HG03103 (cell line): ENCODE measurements around the gene UBE2E2.

ENCODE experiments used
- ATAC-seq: cut with Tn5 transposase; IDR thresholded peaks from one replicate; pipeline ENCODE4 v1.9.1; 2021; ENCODE audit warnings: low read depth; ENCODE audit not compliant: unreplicated experiment

The UBE2E2 gene

DNA sequence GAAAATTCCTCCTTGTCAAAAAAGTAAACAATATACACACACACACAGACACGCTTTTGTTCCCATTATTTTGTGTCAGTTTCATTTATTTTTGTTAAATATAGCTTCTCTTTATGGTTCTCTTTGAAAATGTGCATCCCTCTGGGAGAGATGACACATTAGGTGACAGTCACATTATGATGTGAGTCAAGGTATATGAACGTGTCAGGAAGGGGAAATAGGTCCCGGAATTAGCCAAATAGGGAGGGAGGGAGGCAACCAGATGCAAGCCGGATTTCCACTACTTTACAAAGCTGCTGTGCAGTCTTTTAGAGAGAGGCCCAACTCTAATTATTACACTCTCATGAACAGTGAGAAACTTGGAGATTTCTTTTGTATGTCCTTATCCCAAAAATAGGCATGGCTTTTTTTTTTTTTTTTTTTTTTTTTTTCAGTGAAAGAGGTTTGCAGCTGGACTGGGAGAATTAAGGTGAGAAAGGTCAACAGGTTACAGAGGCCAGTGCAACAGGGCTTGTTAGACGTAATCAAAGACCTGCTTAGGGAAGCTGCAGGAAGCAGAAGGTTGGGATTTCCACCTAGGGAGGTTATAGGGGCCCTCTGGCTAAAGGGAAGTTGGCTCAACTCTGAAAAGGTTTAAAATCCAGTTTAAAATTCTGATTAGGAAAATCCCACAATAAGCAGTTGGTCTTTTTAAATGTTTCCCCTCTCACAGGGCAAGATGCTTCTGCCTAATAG is 362.1 kb downstream of the UBE2E2 start:
- no peak for ATAC-seq

DNA sequence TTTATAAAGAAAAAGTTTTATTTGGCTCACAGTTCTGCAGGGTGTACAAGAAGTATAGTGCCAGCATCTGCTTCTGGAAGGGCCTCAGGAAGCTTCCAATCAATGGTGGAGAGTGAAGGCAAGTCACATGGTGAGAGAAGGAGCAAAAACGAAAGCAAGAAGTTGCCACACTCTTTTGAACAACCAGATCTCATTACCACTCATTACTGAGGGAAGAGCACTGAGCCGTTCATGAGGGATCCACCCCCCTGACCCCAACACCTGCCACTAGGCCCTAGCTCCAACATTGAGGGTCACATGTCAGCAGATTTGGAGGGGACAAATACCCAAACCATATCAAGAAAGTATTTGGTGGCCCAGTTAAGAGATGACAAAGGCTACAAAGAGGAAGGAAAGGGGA is 363.4 kb downstream of the UBE2E2 start:
- no peak for ATAC-seq

DNA sequence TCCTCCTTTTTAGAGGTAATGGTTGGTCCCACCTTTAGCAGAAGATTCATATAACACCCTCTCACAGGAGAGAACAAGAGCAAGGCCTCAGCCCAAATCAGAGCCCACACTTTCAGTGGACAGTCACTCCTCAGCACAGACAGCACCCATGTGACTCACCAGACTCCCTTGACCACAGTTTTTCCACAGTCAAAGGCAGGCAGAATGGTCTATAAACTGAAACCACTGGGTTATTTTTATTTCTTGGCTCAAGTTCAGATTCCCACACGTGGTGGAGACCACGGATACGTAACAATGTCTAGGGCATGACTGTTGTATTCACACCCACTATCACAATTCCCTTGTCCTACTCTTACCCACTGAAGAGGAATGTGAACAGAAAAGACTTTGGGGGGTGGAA is 364.8 kb downstream of the UBE2E2 start:
- ATAC-seq, result no peak

DNA sequence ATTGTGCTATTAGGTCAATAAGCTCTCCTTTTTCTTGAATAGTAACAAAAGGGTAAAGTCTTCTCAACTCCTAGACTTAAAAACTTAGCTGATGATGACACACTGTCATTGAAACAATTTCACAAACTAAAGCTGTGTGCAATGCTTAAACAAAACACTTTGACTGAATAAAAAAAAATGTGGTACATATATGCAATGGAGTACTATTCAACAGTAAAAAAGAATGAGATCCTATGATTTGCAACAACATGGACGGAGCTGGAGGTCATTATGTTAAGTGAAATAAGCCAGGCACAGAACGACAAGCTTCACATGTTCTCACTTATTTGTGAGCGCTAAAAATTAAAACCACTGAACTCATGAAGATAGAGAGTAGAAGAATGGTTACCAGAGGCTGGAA is 370.7 kb downstream of the UBE2E2 start:
- no peak for ATAC-seq

DNA sequence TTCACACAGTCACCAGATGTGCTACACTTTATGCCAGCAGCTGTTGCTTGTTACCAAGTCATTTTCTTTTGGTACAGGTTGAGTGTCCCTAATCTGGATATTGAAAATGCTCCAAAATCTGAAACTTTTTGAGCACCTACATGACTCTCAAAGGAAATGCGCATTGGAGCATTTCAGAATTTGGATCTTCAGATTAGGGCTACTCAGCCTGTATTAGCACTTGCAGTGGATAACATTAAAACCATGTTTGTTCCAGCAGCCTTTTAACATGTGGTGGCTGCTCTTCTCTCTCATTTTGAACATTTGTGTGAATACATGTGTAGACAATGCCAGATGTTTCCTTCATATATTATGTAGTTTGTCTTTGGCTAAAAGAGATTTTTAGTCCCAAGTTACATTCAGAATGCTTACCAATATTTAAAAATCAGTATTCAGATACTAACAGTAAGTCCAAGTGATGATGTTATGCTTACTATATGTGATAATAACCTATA is 371.7 kb downstream of the UBE2E2 start:
- ATAC-seq, result no peak

DNA sequence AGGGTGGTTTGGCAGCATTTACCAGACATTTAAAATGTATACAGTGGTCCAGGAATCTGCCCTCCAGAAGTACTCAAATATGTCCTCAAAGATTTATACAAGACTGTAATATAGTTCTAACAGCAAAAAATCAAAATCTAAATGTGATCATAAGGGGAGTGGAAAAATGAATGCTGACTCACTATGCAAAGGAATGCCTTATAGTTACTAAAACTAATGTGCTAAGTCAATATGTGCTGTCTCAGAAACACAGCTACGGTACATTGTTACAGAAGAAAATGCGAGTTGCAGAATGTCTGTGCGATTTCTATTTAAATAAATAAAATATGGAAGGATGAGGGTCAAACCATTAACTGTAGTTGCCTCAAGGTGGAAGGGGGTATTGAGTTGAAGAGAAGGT is 372.6 kb downstream of the UBE2E2 start:
- ATAC-seq, result no peak

DNA sequence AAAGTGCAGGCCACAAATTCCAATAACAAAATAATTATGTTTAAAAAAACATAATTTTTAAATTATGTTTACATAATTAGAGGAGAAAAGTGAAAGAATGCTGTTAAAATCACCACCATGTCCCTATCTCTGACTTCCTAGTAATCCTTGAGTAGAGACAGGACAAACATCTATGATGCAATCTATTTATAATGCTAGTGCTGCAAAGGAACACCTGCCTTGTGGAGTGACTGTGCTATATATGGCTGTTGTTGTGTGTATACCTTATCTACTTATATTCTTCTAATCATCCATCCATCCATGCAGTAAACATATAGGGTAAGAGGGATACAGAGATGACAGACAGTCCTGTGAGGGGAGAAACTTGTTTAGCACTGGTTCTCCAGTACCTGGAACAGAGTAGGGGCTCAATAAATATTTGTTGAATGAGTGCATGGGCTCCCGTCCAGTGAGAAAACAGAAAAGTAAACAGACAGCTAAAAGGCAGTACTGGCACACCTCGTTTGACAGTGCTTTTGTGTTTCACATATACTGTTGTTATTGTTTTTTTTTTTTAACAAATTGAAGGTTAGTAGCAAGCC is 373.3 kb downstream of the UBE2E2 start:
- ATAC-seq, result no peak

DNA sequence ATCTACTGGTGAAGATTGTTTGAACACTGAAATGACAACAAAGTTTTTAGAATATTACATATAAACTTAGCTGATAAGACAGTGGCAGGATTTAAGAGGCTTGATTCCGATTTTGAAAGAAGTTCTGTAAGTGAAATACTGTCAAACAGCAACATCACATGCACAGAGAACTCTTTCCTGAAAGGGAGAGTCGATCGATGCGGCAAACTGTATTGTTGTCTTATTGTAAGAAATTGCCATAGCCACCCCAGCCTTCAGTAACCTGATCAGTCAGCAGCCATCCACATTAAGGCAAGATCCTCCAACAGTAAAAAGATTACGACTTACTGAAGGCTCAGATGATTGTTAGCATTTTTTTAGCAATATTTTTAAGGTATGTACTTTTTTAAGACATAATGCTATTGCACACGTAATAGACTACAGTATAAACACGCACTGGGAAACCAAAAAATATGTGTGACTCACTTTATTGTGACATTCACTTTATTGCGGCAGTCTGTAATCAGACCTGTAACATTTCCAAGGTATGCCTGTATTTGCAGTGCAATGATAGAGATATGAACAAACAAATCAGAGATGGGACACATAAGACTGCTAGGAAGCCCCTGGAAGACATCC is 377.1 kb downstream of the UBE2E2 start:
- ATAC-seq, result no peak

DNA sequence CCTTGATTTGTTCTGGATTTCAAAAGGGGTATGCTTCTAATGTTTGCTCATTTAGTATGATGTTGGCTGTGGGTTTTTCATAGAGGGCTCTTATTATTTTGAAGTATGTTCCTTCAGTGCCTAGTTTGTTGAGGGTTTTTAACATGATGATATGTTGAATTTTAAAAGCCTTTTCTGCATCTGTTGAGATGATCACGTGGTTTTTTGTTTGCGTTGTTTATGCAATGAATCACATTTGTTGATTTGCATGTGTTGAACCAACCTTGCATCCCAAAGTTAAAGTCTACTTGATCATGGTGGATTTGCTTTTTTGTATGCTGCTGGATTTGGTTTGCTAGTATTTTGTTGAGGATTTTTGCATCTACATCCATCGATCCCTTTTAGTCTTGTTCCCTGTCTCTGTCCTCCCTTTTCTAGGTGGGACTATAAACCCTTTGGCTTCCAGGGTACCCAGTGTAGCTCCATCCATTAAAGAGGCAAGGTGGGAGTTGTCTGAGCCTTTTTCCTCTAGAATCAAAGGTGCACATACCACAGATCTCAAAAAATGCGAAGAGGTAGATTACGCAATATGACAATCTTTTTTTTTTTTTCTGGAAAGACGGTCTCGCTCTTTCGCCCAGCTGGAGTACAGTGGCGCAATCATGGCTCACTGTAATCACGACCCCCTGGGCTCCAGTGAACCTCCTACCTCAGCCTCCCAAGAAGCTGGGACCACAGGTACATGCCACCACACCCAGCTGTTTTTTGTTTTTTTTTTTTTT is 381.0 kb downstream of the UBE2E2 start:
- ATAC-seq, result no peak

DNA sequence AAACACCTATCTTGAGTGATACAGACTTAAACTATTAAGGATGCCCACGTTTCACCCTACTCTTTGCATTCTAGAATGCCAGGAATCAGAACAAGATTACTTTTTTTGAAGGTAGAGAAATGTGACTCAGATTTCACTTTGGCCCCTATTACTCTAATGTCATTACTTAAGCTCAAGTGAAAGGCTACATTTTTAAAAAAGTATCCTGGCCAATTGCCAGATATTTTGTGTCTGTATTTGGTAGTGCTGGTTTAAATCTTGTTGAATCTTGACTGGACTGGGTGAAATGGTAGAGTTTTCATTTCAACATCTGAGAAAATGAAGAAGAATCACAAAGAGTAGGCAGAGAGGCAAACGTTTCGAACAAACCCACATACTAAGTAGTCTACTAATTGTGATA is 384.4 kb downstream of the UBE2E2 start:
- ATAC-seq, result no peak

DNA sequence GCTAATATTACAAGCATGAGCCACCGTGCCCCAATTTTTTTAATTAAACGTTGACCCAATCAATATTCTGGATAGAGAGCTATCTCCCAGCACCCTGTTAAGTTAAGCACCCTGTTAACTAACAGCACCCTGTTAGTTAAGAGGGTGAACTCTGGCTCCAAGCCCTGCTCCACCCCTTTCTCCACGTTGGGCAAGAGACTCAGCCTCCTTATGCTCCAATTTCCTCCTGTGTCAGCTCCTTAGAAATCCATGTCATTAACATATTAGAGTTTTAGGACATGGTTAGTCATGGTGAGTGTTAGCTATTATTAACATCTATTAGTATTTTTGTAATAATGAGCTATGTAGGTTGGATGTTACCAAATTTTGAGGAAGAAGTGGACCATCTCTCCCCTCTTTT is 385.4 kb downstream of the UBE2E2 start:
- ATAC-seq, result no peak

DNA sequence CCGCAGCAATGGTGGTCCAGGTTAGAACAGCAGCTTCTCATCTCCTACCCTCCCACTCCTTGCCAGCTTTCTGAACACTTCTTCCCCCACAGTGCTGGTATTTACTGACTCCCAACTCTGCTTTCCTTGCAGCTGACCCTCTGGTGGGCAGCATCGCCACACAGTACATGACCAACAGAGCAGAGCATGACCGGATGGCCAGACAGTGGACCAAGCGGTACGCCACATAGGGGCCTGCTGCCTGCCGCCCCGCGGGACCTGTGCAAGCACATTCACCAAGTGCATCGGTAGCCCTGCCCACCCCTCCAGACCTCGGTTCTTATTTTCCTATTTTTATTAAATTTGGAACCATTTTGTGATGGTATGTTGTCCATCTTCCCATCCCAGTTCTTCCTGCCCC is 386.5 kb downstream of the UBE2E2 start:
- no peak for ATAC-seq

DNA sequence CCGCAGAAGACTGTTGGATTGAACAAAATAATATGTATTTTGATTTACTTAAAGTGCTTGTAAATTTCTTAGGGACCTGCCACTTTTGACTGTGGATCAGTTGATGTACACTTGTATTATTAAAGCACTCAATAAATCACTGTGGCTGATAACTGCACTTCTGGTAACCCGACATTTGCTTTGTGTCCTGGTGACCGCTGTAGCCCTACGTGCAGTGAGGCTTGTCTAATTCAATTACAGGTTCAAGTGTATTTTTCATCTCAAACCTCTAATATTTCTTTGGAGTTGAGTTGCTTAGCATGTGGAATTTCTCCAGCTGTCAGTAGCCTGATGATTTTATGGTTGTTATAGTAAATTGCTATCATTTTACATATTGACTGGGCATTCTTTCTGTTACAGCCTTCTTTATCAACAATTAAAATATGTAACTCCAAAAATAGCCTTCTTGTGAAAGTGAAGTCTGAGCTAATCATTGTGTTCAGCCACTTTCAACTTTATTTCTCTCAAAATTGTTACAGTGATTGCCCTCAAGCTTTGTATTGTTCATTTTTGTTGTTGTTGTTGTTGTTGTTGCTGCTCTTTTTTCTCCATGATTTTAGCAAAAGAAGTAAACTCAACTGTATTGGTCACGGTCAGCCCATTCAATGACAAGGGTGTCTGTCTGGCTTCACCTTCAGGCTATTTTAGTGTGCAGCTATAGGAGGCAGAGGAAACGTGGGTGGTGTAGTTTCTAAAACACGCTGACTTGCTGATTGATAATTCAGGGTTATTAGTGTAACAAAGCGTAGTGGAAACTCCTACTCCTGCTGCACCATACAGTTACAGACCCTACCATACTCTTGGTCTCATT is 387.5 kb downstream of the UBE2E2 start:
- peak; percentile 87 for ATAC-seq

DNA sequence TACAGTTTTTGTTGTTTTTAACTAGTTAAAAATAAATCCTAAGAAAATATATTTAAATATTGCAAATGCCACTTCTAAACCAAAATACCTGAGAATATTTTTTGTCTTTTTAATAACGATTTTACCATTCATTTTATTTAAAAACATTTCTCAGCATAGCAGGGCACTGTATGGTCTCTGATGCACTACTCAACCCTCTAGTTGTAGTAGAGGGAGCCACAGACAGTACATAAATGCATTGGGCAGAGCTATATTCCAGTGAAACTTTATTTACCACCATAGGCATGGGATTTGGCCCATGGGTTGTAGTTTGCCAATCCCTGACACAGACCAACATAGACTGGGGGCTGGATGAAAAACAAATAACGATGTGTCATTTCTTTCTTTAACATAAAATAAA is 388.2 kb downstream of the UBE2E2 start:
- ATAC-seq, result no peak

DNA sequence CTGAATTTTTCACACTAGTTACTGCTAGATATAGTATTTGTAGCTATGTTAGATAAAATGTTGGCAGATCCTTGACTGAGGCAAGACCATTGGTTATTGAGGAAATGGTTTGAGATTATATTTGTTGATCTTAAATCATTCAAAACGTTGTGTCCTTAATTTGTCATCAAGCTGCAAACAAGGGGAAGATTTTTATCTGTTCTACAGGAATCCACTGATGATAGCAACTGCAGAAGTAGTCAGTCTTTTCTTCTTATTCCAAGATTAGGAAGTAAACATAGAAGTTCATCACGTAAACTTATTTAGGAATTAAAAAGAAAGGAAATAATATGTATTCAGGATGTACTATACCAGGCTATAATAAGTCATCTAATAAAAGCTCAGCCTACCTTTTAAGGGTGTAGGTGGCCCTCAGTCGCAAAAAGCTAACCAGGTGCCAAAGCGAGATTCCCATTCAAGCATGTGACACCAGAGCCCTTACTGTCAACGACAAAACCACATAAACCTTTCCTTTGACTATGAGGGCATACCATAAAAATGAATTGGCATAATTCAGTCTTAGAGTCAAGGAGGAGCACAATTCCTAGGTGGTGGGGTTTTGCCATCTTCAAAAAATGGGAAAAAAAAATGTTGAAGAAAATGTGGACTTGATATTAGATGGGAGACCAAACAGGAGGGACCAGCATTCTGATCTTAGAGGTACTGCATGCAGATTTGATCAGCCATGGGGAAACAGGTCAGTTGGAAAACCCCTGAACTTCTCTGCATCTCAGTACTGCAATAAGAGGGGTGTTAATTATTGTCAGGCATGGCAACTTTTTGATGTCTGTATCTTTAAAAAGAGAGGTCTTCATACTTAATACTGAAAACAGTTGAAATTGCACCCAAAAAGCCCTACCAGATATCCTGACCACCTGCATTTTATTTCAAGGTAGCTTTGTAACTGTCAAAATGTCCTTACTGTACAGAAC is 390.1 kb downstream of the UBE2E2 start:
- ATAC-seq, result no peak

DNA sequence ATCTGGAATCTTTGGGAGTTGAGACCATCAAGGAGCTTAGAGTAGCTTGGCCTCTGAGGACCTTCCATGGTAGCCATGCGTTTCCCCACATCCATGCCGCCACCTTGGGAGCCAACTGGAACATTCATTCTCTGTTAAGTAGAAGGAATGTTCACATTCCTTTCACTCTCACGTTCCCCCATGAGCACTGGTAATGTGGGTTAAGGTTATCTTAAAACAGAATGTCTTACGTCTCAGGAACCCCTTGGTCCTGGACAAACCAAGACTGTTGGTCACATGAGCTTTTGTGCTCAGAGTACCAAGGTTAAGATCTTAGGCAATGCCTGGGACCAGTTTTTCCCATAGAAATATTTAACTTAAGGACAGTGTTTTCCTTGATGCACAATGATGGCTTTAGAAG is 390.9 kb downstream of the UBE2E2 start:
- ATAC-seq, result no peak

DNA sequence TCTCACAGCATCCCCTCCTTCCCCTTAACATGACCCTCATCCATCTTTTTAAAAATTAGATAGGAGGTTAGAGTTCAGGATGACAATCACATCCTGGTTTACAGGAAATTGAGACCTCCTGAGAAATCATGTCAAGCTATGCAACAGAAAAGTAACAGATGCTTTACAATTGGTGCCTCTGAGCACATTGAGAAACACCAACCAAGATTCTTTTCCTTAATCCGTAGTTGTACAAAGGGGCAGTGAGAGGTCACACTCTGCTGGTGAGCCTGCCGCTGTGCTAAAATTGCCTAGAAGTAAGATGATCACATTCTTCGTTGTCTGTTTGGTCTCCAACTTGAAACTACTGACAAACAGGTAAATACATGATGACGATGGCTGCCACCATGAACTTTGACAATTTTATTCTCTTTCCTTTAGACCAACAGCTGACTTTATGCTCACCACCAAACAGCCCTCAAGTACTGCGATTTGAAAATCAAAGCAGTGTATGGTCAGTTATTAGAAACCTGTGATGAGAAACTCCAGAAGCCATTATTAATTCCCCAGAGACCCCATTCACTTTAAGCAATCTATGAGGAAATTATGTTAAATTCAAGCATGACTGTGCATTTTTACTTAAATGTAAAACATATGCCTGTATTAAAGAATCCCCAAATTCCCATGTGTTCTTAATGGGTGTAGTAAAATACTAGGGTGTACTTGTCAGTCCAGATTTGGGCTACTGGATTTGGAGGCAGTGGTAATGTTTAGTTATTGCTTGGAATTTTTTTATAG is 392.0 kb downstream of the UBE2E2 start:
- ATAC-seq, result no peak

DNA sequence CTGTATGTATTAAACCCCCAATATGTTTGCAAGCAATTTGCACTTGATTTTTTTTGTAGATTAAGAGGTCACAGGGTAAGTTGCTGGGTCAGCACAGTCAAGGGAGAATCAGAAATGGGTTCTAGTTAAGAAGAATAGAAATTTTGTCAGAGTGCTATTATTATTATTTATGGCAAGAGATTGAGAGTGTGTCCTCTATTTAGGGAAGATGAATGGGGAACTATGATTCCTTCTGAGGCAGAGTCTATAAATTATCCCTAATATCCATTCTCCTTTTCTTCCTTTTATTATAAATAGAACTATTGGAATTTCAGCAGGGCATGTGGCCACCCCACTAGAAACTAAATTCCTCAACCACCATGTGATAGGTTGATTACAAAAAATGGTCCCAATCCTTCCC is 392.7 kb downstream of the UBE2E2 start:
- ATAC-seq, result no peak
